Naive thymus-derived CD8-positive, alpha-beta T cell (primary cell): Measurements from ENCODE around the gene TRAFD1. TPM values are rescaled to one million over a fixed set of nuclear protein-coding genes. Genes with fewer than 3 reads are reported as not detected.
"Not testable (repeated sequence)": the region's sequence is repeated elsewhere in the genome, so short reads cannot be mapped to it uniquely, and the experiment has no call there.

Experiments
- ATAC-seq, 2 donors: fragments of 150-1000 bp; cut with Tn5 transposase in 1 of 2; sonication (Bioruptor Pico), chemical (Tn5 transposase) in 1 of 2; 1 replicate in 1 of 2; 2 replicates in 1 of 2; pipeline ENCODE4 v1.10.0; 2021; ENCODE audit warnings: mild to moderate bottlenecking in 2 of 2, moderate library complexity in 2 of 2
- POLR2A ChIA-PET: fragments of 350-600 bp; sonication (Branson Sonifier 250); formaldehyde crosslinking; loops from one replicate; lab custom pipeline; 2021; ENCODE audit warnings: antibody characterized with exemption; lab: Charles Lee
- DNase-seq, 10 donors: peaks; one replicate each; pipeline versions ENCODE4 v3.0.0 to v3.0.0-alpha.2; 2020 to 2022
- H3K27ac Mint-ChIP-seq, 10 donors: one replicate each; pipeline ENCODE4 v1.8.0; 2020 to 2022; ENCODE audit warnings: mild to moderate bottlenecking in 10 of 10, mixed read lengths in 10 of 10, moderate library complexity in 4 of 10, inconsistent platforms in 1 of 10
- H3K27me3 Mint-ChIP-seq, 5 donors: one replicate each; pipeline ENCODE4 v1.8.0; 2021 to 2022; ENCODE audit warnings: mixed read lengths in 5 of 5
- H3K36me3 Mint-ChIP-seq, 3 donors: one replicate each; pipeline ENCODE4 v1.8.0; 2020 to 2022; ENCODE audit warnings: mixed read lengths in 3 of 3, mild to moderate bottlenecking in 2 of 3, inconsistent platforms in 1 of 3
- H3K4me1 Mint-ChIP-seq, 4 donors: one replicate each; pipeline ENCODE4 v1.8.0; 2021 to 2022; ENCODE audit warnings: mixed read lengths in 4 of 4
- H3K4me3 Mint-ChIP-seq, 10 donors: one replicate each; pipeline ENCODE4 v1.8.0; 2020 to 2022; ENCODE audit warnings: mild to moderate bottlenecking in 10 of 10, mixed read lengths in 10 of 10, moderate library complexity in 6 of 10, inconsistent platforms in 1 of 10
- H3K9me3 Mint-ChIP-seq, 9 donors: one replicate each; pipeline ENCODE4 v1.8.0; 2020 to 2022; ENCODE audit warnings: mixed read lengths in 9 of 9, mild to moderate bottlenecking in 3 of 9, inconsistent platforms in 1 of 9, moderate library complexity in 1 of 9
- polyA plus RNA-seq, 3 donors: library from polyadenylated mRNA; unstranded; fragments of 300-500 nt; fragmentation: Illumina TruSeq; gene quantifications; one replicate each; pipeline ENCODE4 v1.2.3, GENCODE V29; 2021
- total RNA-seq, 8 experiments: library from RNA in 2 of 8; stranded (reverse) in 2 of 8; gene quantifications; one replicate each; pipeline ENCODE4 v1.2.3 and lab custom pipeline; 2021 to 2026

Gene TRAFD1
- 10 to 100 TPM; 36.1 to 38.4 TPM for total RNA-seq
- 10 to 100 TPM; 32.5 to 57.6 (median 55.9) TPM for polyA plus RNA-seq
- total RNA-seq (lab: John Stamatoyannopoulos, UW): 38.4 to 69.6 (median 56.6) reads per million in 6 experiments

GRCh38 chr12:112125250-112125999, at the start of gene TRAFD1:
TRAFD1 (plus strand) TSS chr12:112125560; CDS start chr12:112130523, 4,963 bp downstream.
- POLR2A ChIA-PET: interaction anchor here (0.6 to 4.3 kb wide), 8 partner anchors 14 to 441 kb away, joined by 3 to 81 read pairs (median 6); partner anchors contain the start of genes ERP29, NAA25 and TMEM116
- DNase-seq: peak; percentile 96 to 99 (median 98)
- Mint-ChIP-seq H3K27ac (peak within 1 kb of the TSS; percentile 82 to 92 (median 88)), H3K9me3 (no peaks in the 10 kb centered on the region), H3K4me3 (peak within 1 kb of the TSS; percentile 70 to 93 (median 86)), H3K36me3 (no peaks in the 10 kb centered on the region), H3K4me1 (peaks cover 9 to 45% (median 35%) of the 10 kb centered on the region in 4 donors), H3K27me3 (no peaks in the 10 kb centered on the region)
- peak; percentile 99 for ATAC-seq

- peaks cover 3 to 13% (median 7%) of the 10 kb centered on the region in 4 donors for H3K4me1 Mint-ChIP-seq
- ATAC-seq (no peak), DNase-seq (no peak)
- peak overlapping the region in 7 of 10 donors; percentile 1 to 63 (median 20) for H3K27ac Mint-ChIP-seq
- H3K36me3 Mint-ChIP-seq: peaks cover 0 to 85% (median 11%) of the 10 kb centered on the region in 3 donors
- H3K27me3 Mint-ChIP-seq: no peaks in the 10 kb centered on the region
- no peak overlapping the region for H3K4me3 Mint-ChIP-seq
- H3K9me3 Mint-ChIP-seq: no peaks in the 10 kb centered on the region
- POLR2A ChIA-PET: interaction anchor here (0.6 to 0.7 kb wide), 2 partner anchors 40 to 142 kb away, joined by 4 to 5 read pairs; no protein-coding TSS in a partner anchor
These were observed 38.1 kb upstream of the TRAFD1 start for GRCh38 chr12:112087055-112087850.

- no peak for ATAC-seq
- Mint-ChIP-seq H3K27me3 (no peaks in the 10 kb centered on the region), H3K9me3 (no peaks in the 10 kb centered on the region), H3K4me1 (peaks cover 3 to 13% (median 8%) of the 10 kb centered on the region in 4 donors), H3K4me3 (no peak overlapping the region), H3K27ac (peak overlapping the region in 7 of 10 donors; percentile 1 to 32 (median 16)), H3K36me3 (peaks cover 0 to 87% (median 11%) of the 10 kb centered on the region in 3 donors)
- POLR2A ChIA-PET: no interaction called here
- DNase-seq: no peak
These were observed 37.5 kb upstream of the TRAFD1 start for GRCh38 chr12:112087851-112088250.

- POLR2A ChIA-PET: no interaction called here
- peak overlapping the region in 1 of 10 donors; percentile 21 for H3K27ac Mint-ChIP-seq
- no peak overlapping the region for H3K4me3 Mint-ChIP-seq
These were observed 33.8 kb upstream of the TRAFD1 start for GRCh38 chr12:112091563-112091962.

GRCh38 chr12:112096070-112096469, 29.3 kb upstream of the TRAFD1 start:
- peaks cover 3 to 82% (median 19%) of the 10 kb centered on the region in 3 donors for H3K36me3 Mint-ChIP-seq
- no peaks in the 10 kb centered on the region for H3K27me3 Mint-ChIP-seq
- H3K27ac Mint-ChIP-seq: peak overlapping the region in 5 of 10 donors; percentile 14 to 79 (median 62)
- peaks cover 12 to 41% (median 31%) of the 10 kb centered on the region in 4 donors for H3K4me1 Mint-ChIP-seq
- POLR2A ChIA-PET: no interaction called here
- DNase-seq: no peak
- no peak overlapping the region for H3K4me3 Mint-ChIP-seq
- no peaks in the 10 kb centered on the region for H3K9me3 Mint-ChIP-seq
- no peak for ATAC-seq

More at GRCh38 chr12:112091563-112091962, 33.8 kb upstream of the TRAFD1 start:
- H3K27me3 Mint-ChIP-seq: no peaks in the 10 kb centered on the region
- peaks cover 8 to 32% (median 24%) of the 10 kb centered on the region in 4 donors for H3K4me1 Mint-ChIP-seq
- H3K36me3 Mint-ChIP-seq: peaks cover 0 to 79% (median 14%) of the 10 kb centered on the region in 3 donors
- DNase-seq (no peak), ATAC-seq (no peak)
- H3K9me3 Mint-ChIP-seq: no peaks in the 10 kb centered on the region

GRCh38 chr12:112096667-112097066, 28.7 kb upstream of the TRAFD1 start:
- Mint-ChIP-seq H3K4me3 (peak overlapping the region in 1 of 10 donors; percentile 6), H3K4me1 (peaks cover 14 to 40% (median 33%) of the 10 kb centered on the region in 4 donors), H3K27ac (peak overlapping the region in 7 of 10 donors; percentile 9 to 79 (median 68)), H3K27me3 (no peaks in the 10 kb centered on the region), H3K9me3 (no peaks in the 10 kb centered on the region), H3K36me3 (peaks cover 6 to 81% (median 19%) of the 10 kb centered on the region in 3 donors)
- no peak for DNase-seq
- no peak for ATAC-seq
- POLR2A ChIA-PET: no interaction called here

- H3K36me3 Mint-ChIP-seq: peaks cover 6 to 77% (median 19%) of the 10 kb centered on the region in 3 donors
- no peaks in the 10 kb centered on the region for H3K9me3 Mint-ChIP-seq
- H3K4me3 Mint-ChIP-seq: no peak overlapping the region
- POLR2A ChIA-PET: interaction anchor here (0.7 to 1.0 kb wide), 4 partner anchors 12 to 402 kb away, joined by 3 to 5 read pairs (median 3); no protein-coding TSS in a partner anchor
- no peak for ATAC-seq
- H3K27me3 Mint-ChIP-seq: no peaks in the 10 kb centered on the region
- peaks cover 16 to 43% (median 35%) of the 10 kb centered on the region in 4 donors for H3K4me1 Mint-ChIP-seq
- peak overlapping the region in 2 of 10 donors; percentile 13 to 76 for H3K27ac Mint-ChIP-seq
- no peak for DNase-seq
These were observed 27.7 kb upstream of the TRAFD1 start for GRCh38 chr12:112097641-112098040.

- DNase-seq, POLR2A ChIA-PET, ATAC-seq, H3K27me3 Mint-ChIP-seq, H3K4me3 Mint-ChIP-seq, H3K9me3 Mint-ChIP-seq: not testable (repeated sequence)
- peaks cover 6 to 82% (median 10%) of the 10 kb centered on the region in 3 donors for H3K36me3 Mint-ChIP-seq
- H3K4me1 Mint-ChIP-seq: peaks cover 27 to 57% (median 50%) of the 10 kb centered on the region in 4 donors
- H3K27ac Mint-ChIP-seq: peak overlapping the region in 2 of 10 donors; percentile 13 to 22
These were observed 24.9 kb upstream of the TRAFD1 start for GRCh38 chr12:112100500-112100899.

- Mint-ChIP-seq H3K4me1 (peaks cover 29 to 55% (median 50%) of the 10 kb centered on the region in 4 donors), H3K36me3 (peaks cover 6 to 74% (median 7%) of the 10 kb centered on the region in 3 donors), H3K27me3 (no peaks in the 10 kb centered on the region), H3K4me3 (no peak overlapping the region), H3K27ac (no peak overlapping the region), H3K9me3 (no peaks in the 10 kb centered on the region)
- DNase-seq (no peak), ATAC-seq (no peak)
- POLR2A ChIA-PET: no interaction called here
These were observed 23.2 kb upstream of the TRAFD1 start for GRCh38 chr12:112102127-112102526.

GRCh38 chr12:112102746-112103145, 22.6 kb upstream of the TRAFD1 start:
- ATAC-seq, H3K4me3 Mint-ChIP-seq, DNase-seq, H3K9me3 Mint-ChIP-seq, H3K27me3 Mint-ChIP-seq, POLR2A ChIA-PET: not testable (repeated sequence)
- Mint-ChIP-seq H3K27ac (peak overlapping the region in 2 of 10 donors; percentile 21 to 83), H3K36me3 (peaks cover 6 to 67% (median 7%) of the 10 kb centered on the region in 3 donors), H3K4me1 (peaks cover 35 to 59% (median 55%) of the 10 kb centered on the region in 4 donors)

GRCh38 chr12:112103758-112104503, 21.4 kb upstream of the TRAFD1 start:
- POLR2A ChIA-PET: no interaction called here
- H3K4me1 Mint-ChIP-seq: peaks cover 35 to 60% (median 59%) of the 10 kb centered on the region in 4 donors

More at GRCh38 chr12:112103758-112104503, 21.4 kb upstream of the TRAFD1 start:
- no peak for ATAC-seq
- Mint-ChIP-seq H3K27ac (peak overlapping the region in 6 of 10 donors; percentile 22 to 83 (median 50)), H3K4me3 (peak overlapping the region in 3 of 10 donors; percentile 13 to 54 (median 26)), H3K36me3 (peaks cover 5 to 56% (median 6%) of the 10 kb centered on the region in 3 donors), H3K27me3 (no peaks in the 10 kb centered on the region), H3K9me3 (no peaks in the 10 kb centered on the region)
- no peak for DNase-seq
